ENCODE results near the gene TRIP10.

GRCh38 chr19:6791237-6791636, 51.8 kb downstream of the TRIP10 start:
- TF ChIP-seq CTCF (conservative IDR thresholded peaks at IDR 0.05; ENCODE audit: low read depth, low read length) (no peak), EZH2 (IDR thresholded peaks at IDR 0.05; ENCODE audit: low read length, unreplicated experiment) (no peak)
